Activated CD8-positive, alpha-beta T cell treated with anti-CD3 and anti-CD28 coated beads for 36 hours (primary cell): ENCODE data around the gene MARK1. TPM values are rescaled to one million over a fixed set of nuclear protein-coding genes. Genes with fewer than 3 reads are reported as not detected.

ENCODE experiments used
- ATAC-seq: fragments of 200-7000 bp; cut with Tn5 transposase; one replicate; pipeline ENCODE4 v1.10.0; 2021; ENCODE audit warnings: mild to moderate bottlenecking, moderate library complexity
- CTCF ChIA-PET: fragments of 350-600 bp; sonication (Branson Sonifier 250); formaldehyde crosslinking; loops from one replicate; lab custom pipeline; 2021; ENCODE audit warnings: antibody characterized with exemption; lab: Charles Lee
- POLR2A ChIA-PET: fragments of 350-600 bp; sonication (Branson Sonifier 250); formaldehyde crosslinking; loops from one replicate; lab custom pipeline; 2021; ENCODE audit warnings: antibody characterized with exemption; lab: Charles Lee
- DNase-seq: peaks from one replicate; pipeline ENCODE4 v3.0.0-alpha.2; 2020
- H3K27ac Mint-ChIP-seq: one replicate; pipeline ENCODE4 v1.8.0; 2021; ENCODE audit warnings: mild to moderate bottlenecking, mixed read lengths
- H3K27me3 Mint-ChIP-seq: one replicate; pipeline ENCODE4 v1.8.0; 2021; ENCODE audit warnings: mixed read lengths
- H3K36me3 Mint-ChIP-seq: one replicate; pipeline ENCODE4 v1.8.0; 2021; ENCODE audit warnings: low read depth, mixed read lengths
- H3K4me1 Mint-ChIP-seq: one replicate; pipeline ENCODE4 v1.8.0; 2021; ENCODE audit warnings: low read depth, mixed read lengths
- H3K4me3 Mint-ChIP-seq: one replicate; pipeline ENCODE4 v1.8.0; 2021; ENCODE audit warnings: mild to moderate bottlenecking, moderate library complexity, mixed read lengths
- H3K9me3 Mint-ChIP-seq: one replicate; pipeline ENCODE4 v1.8.0; 2021; ENCODE audit warnings: mixed read lengths
- CTCF ChIP-seq: fragments of 200-600 bp; IDR thresholded peaks from one replicate; pipeline ENCODE4 v1.8.0; 2022; ENCODE audit warnings: antibody characterized with exemption, mild to moderate bottlenecking
- intact Hi-C: fragments of 100-400 bp; cut with micrococcal nuclease; formaldehyde crosslinking; loops from one replicate; pipeline ENCODE4 v1.10.0; 2022
- total RNA-seq, 2 experiments: library from RNA; stranded (reverse); gene quantifications; one replicate each; pipeline ENCODE4 v1.2.3, GENCODE V29; 2021

MARK1 gene
- total RNA-seq, 2 experiments from 2014 or later: not detected

GRCh38 chr1:220706480-220706879 lies 178.5 kb downstream of the MARK1 start:
- CTCF ChIA-PET: no interaction called here
- intact Hi-C loops: no loop called here
- TF ChIP-seq CTCF: no peak

GRCh38 chr1:220707160-220707559 lies 179.2 kb downstream of the MARK1 start:
- Mint-ChIP-seq H3K9me3 (no peaks in the 10 kb centered on the region), H3K27me3 (peaks cover 5% of the 10 kb centered on the region), H3K4me3 (no peak overlapping the region), H3K27ac (no peak overlapping the region), H3K36me3 (no peaks in the 10 kb centered on the region), H3K4me1 (no peaks in the 10 kb centered on the region)
- POLR2A ChIA-PET: interaction anchor here (0.6 kb wide), 1 partner anchor 402 kb away, joined by 4 read pairs; no protein-coding TSS in a partner anchor
- DNase-seq: no peak
- CTCF ChIA-PET: no interaction called here
- no peak for TF ChIP-seq CTCF
- intact Hi-C loops: no loop called here
- no peak for ATAC-seq

More at GRCh38 chr1:220706480-220706879, 178.5 kb downstream of the MARK1 start:
- no peaks in the 10 kb centered on the region for H3K9me3 Mint-ChIP-seq
- peaks cover 8% of the 10 kb centered on the region for H3K27me3 Mint-ChIP-seq
- no peak for ATAC-seq
- H3K27ac Mint-ChIP-seq: no peak overlapping the region
- POLR2A ChIA-PET: no interaction called here
- H3K4me3 Mint-ChIP-seq: no peak overlapping the region
- H3K36me3 Mint-ChIP-seq: no peaks in the 10 kb centered on the region
- no peak for DNase-seq
- no peaks in the 10 kb centered on the region for H3K4me1 Mint-ChIP-seq

- Mint-ChIP-seq H3K4me1 (no peaks in the 10 kb centered on the region), H3K27me3 (no peaks in the 10 kb centered on the region), H3K36me3 (no peaks in the 10 kb centered on the region), H3K27ac (no peak overlapping the region), H3K4me3 (no peak overlapping the region), H3K9me3 (no peaks in the 10 kb centered on the region)
- ATAC-seq: no peak
- no peak for DNase-seq
- POLR2A ChIA-PET: no interaction called here
- intact Hi-C loops: no loop called here
- no peak for TF ChIP-seq CTCF
- CTCF ChIA-PET: no interaction called here
Observed at GRCh38 chr1:220708244-220708643, 180.3 kb downstream of the MARK1 start.

GRCh38 chr1:220708936-220709801 lies 181.2 kb downstream of the MARK1 start:
- no peak for ATAC-seq
- DNase-seq: no peak
- Mint-ChIP-seq H3K9me3 (no peaks in the 10 kb centered on the region), H3K27ac (no peak overlapping the region), H3K36me3 (no peaks in the 10 kb centered on the region), H3K27me3 (no peaks in the 10 kb centered on the region), H3K4me1 (no peaks in the 10 kb centered on the region), H3K4me3 (no peak overlapping the region)
- ChIA-PET POLR2A (no interaction called here), CTCF (no interaction called here)
- intact Hi-C loops: no loop called here
- no peak for TF ChIP-seq CTCF

GRCh38 chr1:220710333-220710732 lies 182.4 kb downstream of the MARK1 start:
- H3K4me1 Mint-ChIP-seq: no peaks in the 10 kb centered on the region
- H3K27me3 Mint-ChIP-seq: no peaks in the 10 kb centered on the region
- intact Hi-C loops: no loop called here
- H3K9me3 Mint-ChIP-seq: no peaks in the 10 kb centered on the region
- H3K4me3 Mint-ChIP-seq: no peak overlapping the region
- ATAC-seq (no peak), DNase-seq (no peak)
- CTCF ChIA-PET: interaction anchor here (0.7 kb wide), 1 partner anchor 23 kb away, joined by 3 read pairs; no protein-coding TSS in a partner anchor
- no peak for TF ChIP-seq CTCF
- POLR2A ChIA-PET: no interaction called here
- no peak overlapping the region for H3K27ac Mint-ChIP-seq
- H3K36me3 Mint-ChIP-seq: no peaks in the 10 kb centered on the region
